H1 (cell line): ENCODE results near the gene RASGEF1B.

Source experiments
- EP300 ChIP-seq, 2 experiments: IDR thresholded peaks; 1 replicate in 1 of 2; 2 replicates in 1 of 2; pipeline ENCODE4 v1.6.1; 2011 to 2012; ENCODE audit warnings: low read depth in 2 of 2, low read length in 2 of 2, mild to moderate bottlenecking in 2 of 2, borderline replicate concordance in 1 of 2, inconsistent platforms in 1 of 2, moderate library complexity in 1 of 2
- JUN ChIP-seq: IDR thresholded peaks from 2 replicates; pipeline ENCODE4 v1.6.1; 2011; ENCODE audit warnings: low read depth, mild to moderate bottlenecking, improper control_type of control experiment, low read length
- POLR2A ChIP-seq, 2 experiments: IDR thresholded peaks; 1 replicate in 1 of 2; 2 replicates in 1 of 2; pipeline ENCODE4 v1.6.1; 2011; ENCODE audit warnings: low read depth in 2 of 2, low read length in 2 of 2, mild to moderate bottlenecking in 2 of 2; ENCODE audit errors: control extremely low read depth in 1 of 2
- RAD21 ChIP-seq, 2 experiments: IDR thresholded peaks in 1 of 2; conservative IDR thresholded peaks in 1 of 2; 2 replicates each; pipeline ENCODE4 v1.6.1; 2011; ENCODE audit warnings: low read depth in 2 of 2, low read length in 2 of 2, improper control_type of control experiment in 1 of 2, inconsistent platforms in 1 of 2, mild to moderate bottlenecking in 1 of 2, moderate library complexity in 1 of 2

GRCh38 chr4:81466841-81467671 is 4.7 kb downstream of the RASGEF1B start:
- no peak for TF ChIP-seq EP300 (IDR thresholded peaks at IDR 0.05; ENCODE audit: borderline replicate concordance in 1 of 2, low read depth in 2 of 2, low read length in 2 of 2)
- TF ChIP-seq JUN: no peak
- peak; percentile 95 to 96 for TF ChIP-seq RAD21 (IDR thresholded peaks at IDR 0.05 in 1 of 2, conservative IDR thresholded peaks at IDR 0.05 in 1 of 2; ENCODE audit: low read depth in 2 of 2, low read length in 2 of 2)
- no peak for TF ChIP-seq POLR2A (IDR thresholded peaks at IDR 0.05; ENCODE audit: control extremely low read depth in 1 of 2, low read depth in 2 of 2, low read length in 2 of 2)
